GM23338 (cell line): ENCODE data around the gene OBSCN. TPM values are rescaled to one million over a fixed set of nuclear protein-coding genes. Genes with fewer than 3 reads are reported as not detected.

Experiments
- ATAC-seq: fragments of 200-7000 bp; cut with Tn5 transposase; 3 replicates; pipeline ENCODE4 v1.9.1; 2020
- DNase-seq: peaks from one replicate; pipeline ENCODE4 v3.0.0-alpha.2; 2015; ENCODE audit warnings: low spot score
- H2AFZ ChIP-seq: fragments of 200-600 bp; sonication (generic); 2 replicates; pipeline ENCODE4 v1.8.0; 2016; ENCODE audit warnings: antibody characterized with exemption, mild to moderate bottlenecking, moderate library complexity
- H3F3A ChIP-seq: fragments of 200-600 bp; sonication (generic); replicated peaks from 2 replicates; pipeline ENCODE4 v1.8.0; 2017; ENCODE audit warnings: antibody characterized with exemption, mixed run types, low read depth
- H3K27ac ChIP-seq: fragments of 200-600 bp; sonication (generic); 2 replicates; pipeline ENCODE4 v1.6.1; 2016; ENCODE audit warnings: low read depth
- H3K27me3 ChIP-seq: fragments of 200-600 bp; sonication (generic); 2 replicates; pipeline ENCODE4 v1.8.0; 2016; ENCODE audit warnings: mild to moderate bottlenecking, mixed run types, moderate library complexity; ENCODE audit not compliant: insufficient read depth
- H3K36me3 ChIP-seq: fragments of 200-600 bp; sonication (generic); 2 replicates; pipeline ENCODE4 v1.8.0; 2016; ENCODE audit warnings: mild to moderate bottlenecking; ENCODE audit not compliant: insufficient read depth
- H3K4me1 ChIP-seq: fragments of 200-600 bp; sonication (generic); 2 replicates; pipeline ENCODE4 v1.8.0; 2016; ENCODE audit warnings: mild to moderate bottlenecking, moderate library complexity; ENCODE audit not compliant: insufficient read depth
- H3K4me2 ChIP-seq: fragments of 200-600 bp; sonication (generic); 2 replicates; pipeline ENCODE4 v1.7.1; 2017; ENCODE audit warnings: mixed run types
- H3K4me3 ChIP-seq: fragments of 200-600 bp; sonication (generic); 2 replicates; pipeline ENCODE4 v1.6.1; 2016; ENCODE audit warnings: mixed run types
- H3K79me2 ChIP-seq: fragments of 200-600 bp; sonication (generic); replicated peaks from 2 replicates; pipeline ENCODE4 v1.8.0; 2017; ENCODE audit warnings: mild to moderate bottlenecking; ENCODE audit not compliant: insufficient read depth
- H3K9me2 ChIP-seq: fragments of 200-600 bp; sonication (generic); 2 replicates; pipeline ENCODE4 v1.8.0; 2017; ENCODE audit not compliant: insufficient read depth
- H4K20me1 ChIP-seq: fragments of 200-600 bp; sonication (generic); replicated peaks from 2 replicates; pipeline ENCODE4 v1.8.0; 2017; ENCODE audit warnings: mild to moderate bottlenecking; ENCODE audit not compliant: insufficient read depth
- H3K27ac Mint-ChIP-seq: 2 replicates; pipeline ENCODE4 v1.8.0; 2020; ENCODE audit warnings: inconsistent platforms, mild to moderate bottlenecking, moderate library complexity, mixed read lengths
- H3K27me3 Mint-ChIP-seq: 3 replicates; pipeline ENCODE4 v1.8.0; 2022; ENCODE audit warnings: low read depth, mild to moderate bottlenecking, moderate library complexity, mixed read lengths, inconsistent platforms; ENCODE audit not compliant: insufficient read depth, poor library complexity
- H3K36me3 Mint-ChIP-seq: 3 replicates; pipeline ENCODE4 v1.8.0; 2021; ENCODE audit warnings: low read depth, mild to moderate bottlenecking, inconsistent platforms, moderate library complexity, mixed read lengths
- H3K4me1 Mint-ChIP-seq: 3 replicates; pipeline ENCODE4 v1.8.0; 2020; ENCODE audit warnings: mild to moderate bottlenecking, inconsistent platforms, mixed read lengths
- H3K4me3 Mint-ChIP-seq: 3 replicates; pipeline ENCODE4 v1.8.0; 2021; ENCODE audit warnings: moderate library complexity, mild to moderate bottlenecking, inconsistent platforms, mixed read lengths
- H3K9me3 Mint-ChIP-seq: 3 replicates; pipeline ENCODE4 v1.8.0; 2020; ENCODE audit warnings: moderate library complexity, mild to moderate bottlenecking, inconsistent platforms, mixed read lengths
- EZH2 ChIP-seq: fragments of 200-600 bp; sonication (generic); IDR thresholded peaks from one replicate; pipeline ENCODE4 v1.8.0; 2017; ENCODE audit warnings: antibody characterized with exemption, mild to moderate bottlenecking, low read depth; ENCODE audit not compliant: unreplicated experiment
- EZH2phosphoT487 ChIP-seq: fragments of 200-600 bp; sonication (generic); IDR thresholded peaks from one replicate; pipeline ENCODE4 v1.8.1; 2018; ENCODE audit warnings: antibody characterized with exemption; ENCODE audit not compliant: unreplicated experiment
- STAT1 ChIP-seq: IDR thresholded peaks from one replicate; pipeline ENCODE4 v1.6.1; 2016; ENCODE audit warnings: antibody characterized with exemption; ENCODE audit not compliant: unreplicated experiment
- ZNF114 ChIP-seq: fragments of 250-450 bp; sonication (Bioruptor Pico); IDR thresholded peaks from 2 replicates; pipeline ENCODE4 v1.5.0; 2020; ENCODE audit warnings: mild to moderate bottlenecking, moderate library complexity
- ZNF331 ChIP-seq: fragments of 250-450 bp; sonication (Bioruptor Pico); IDR thresholded peaks from 2 replicates; pipeline ENCODE4 v1.5.0; 2020; ENCODE audit warnings: low read depth, mild to moderate bottlenecking, moderate library complexity
- polyA plus RNA-seq: library from polyadenylated mRNA; unstranded; fragments of >200 nt; fragmentation: Nextera tagmentation; extraction: Ambion mirVana; gene quantifications from 2 replicates; pipeline ENCODE4 v1.2.1, GENCODE V29; 2016
- total RNA-seq: library from RNA; depleted of rRNA; stranded (reverse); fragments of >200 nt; shearing (Covaris generic); gene quantifications from 2 replicates; pipeline ENCODE4 v1.2.3, GENCODE V29; 2014
- TF ChIP-seq, protein P1 (sequence below), 2 experiments: fragments of 200-600 bp in 1 of 2; sonication (generic) in 1 of 2; conservative IDR thresholded peaks; 2 replicates each; pipeline versions ENCODE4 v1.5.1 to v1.6.1; 2016 to 2017; ENCODE audit warnings: antibody characterized with exemption in 2 of 2, low read depth in 2 of 2, mild to moderate bottlenecking in 2 of 2, moderate library complexity in 1 of 2
- TF ChIP-seq, protein P2 (sequence below): fragments of 250-450 bp; sonication (Bioruptor Pico); IDR thresholded peaks from 2 replicates; pipeline ENCODE4 v1.5.0; 2020; ENCODE audit warnings: mild to moderate bottlenecking, moderate library complexity
- TF ChIP-seq, protein P3 (sequence below): IDR thresholded peaks from 2 replicates; pipeline ENCODE4 v1.6.1; 2016; ENCODE audit warnings: antibody characterized with exemption

The OBSCN gene
- total and polyA plus RNA-seq, 2 experiments from 2014 or later = 8.4 to 38.5 TPM

DNA sequence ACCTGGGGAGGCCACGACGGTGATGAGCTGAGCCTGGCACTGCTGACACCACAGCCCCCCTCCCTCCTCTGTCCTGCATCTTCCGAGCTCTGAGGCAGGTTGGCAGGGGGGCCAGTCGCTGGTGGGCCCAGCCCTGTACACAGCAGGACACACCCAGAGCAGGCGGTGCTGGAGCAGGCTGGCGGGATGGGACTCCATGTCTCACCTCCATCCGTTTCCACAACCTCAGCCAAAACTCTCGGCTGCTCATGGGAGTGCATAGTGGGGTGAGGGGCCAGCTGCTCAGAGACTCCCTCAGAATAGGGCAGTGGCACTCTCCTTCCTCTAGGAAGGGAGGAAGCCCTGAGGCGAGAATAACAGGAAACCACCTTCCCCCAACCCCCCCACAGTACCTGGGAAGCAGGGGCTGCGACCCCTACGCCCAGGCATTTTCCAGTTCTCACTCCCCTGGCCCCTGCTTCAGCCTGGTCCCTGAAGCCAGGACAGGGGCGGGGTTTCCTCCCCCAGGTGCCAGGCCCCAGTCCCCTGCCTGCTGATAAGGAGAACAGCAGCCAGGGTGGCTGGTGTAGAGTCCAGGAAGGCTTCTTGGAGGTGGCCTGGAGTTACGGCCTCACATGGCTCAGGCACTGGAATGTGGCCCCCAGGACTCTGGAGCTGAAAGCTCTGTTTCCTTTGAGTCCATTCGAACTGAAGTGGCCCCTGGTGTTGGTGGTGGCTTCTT, 45.4 kb upstream of the OBSCN start (continued):
- TF ChIP-seq, protein P1, sequence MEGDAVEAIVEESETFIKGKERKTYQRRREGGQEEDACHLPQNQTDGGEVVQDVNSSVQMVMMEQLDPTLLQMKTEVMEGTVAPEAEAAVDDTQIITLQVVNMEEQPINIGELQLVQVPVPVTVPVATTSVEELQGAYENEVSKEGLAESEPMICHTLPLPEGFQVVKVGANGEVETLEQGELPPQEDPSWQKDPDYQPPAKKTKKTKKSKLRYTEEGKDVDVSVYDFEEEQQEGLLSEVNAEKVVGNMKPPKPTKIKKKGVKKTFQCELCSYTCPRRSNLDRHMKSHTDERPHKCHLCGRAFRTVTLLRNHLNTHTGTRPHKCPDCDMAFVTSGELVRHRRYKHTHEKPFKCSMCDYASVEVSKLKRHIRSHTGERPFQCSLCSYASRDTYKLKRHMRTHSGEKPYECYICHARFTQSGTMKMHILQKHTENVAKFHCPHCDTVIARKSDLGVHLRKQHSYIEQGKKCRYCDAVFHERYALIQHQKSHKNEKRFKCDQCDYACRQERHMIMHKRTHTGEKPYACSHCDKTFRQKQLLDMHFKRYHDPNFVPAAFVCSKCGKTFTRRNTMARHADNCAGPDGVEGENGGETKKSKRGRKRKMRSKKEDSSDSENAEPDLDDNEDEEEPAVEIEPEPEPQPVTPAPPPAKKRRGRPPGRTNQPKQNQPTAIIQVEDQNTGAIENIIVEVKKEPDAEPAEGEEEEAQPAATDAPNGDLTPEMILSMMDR (conservative IDR thresholded peaks at IDR 0.05; ENCODE audit: low read depth in 2 of 2) = no peak
- TF ChIP-seq EZH2 = no peak
- no peak for TF ChIP-seq STAT1

DNA sequence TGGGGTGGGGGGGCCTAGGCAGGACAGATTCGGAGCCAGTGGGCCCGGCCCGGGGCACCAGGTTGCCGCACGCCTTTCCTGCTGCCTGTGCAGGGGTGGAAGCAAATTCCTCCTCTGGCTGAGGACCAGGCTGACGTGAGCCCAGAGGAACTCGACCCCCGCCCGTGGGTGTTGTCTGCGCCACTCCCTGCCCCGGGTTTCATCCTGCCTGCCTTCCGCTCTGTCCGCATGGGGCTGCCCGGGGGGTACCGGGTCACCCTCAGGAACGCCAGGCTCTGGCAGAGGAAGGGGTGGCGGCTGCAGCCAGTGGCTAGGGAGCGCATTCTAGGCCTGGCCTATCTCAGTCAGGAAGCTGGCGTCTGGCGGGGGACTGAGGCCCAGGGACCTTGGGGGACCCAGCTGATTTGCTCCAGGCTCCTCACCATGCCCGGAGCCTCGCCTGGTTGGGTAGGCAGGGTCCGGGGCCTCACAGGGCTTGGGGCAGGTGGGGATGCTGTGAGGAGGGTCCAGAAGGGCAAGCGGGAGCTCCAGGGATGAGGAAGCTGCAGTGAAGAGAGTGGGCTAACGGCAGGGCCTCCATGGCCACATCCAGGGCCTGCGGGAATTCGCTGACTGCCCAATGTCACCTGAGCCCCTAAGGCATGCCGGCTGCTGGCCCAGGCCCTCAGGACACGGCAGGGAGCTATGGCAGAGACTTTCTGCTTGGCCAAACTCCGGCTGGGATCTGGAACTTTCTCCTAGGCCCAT, 44.7 kb upstream of the OBSCN start:
- Histone ChIP-seq H3K9me2 (no peaks in the 10 kb centered on the region), H3K4me3 (no peak overlapping the region), H3F3A (0 out of 2 replicates have a peak, but pooled peaks cover 2% of the 10 kb centered on the region), H2AFZ (no peak overlapping the region), H3K79me2 (peaks cover 16% of the 10 kb centered on the region), H3K27ac (no peak overlapping the region), H3K27me3 (peaks cover 17% of the 10 kb centered on the region), H3K4me1 (peaks cover 8% of the 10 kb centered on the region; the same call in 1 of the 2 replicates), H3K4me2 (0 out of 2 replicates have a peak overlapping the region, but pooled peaks have one; percentile 60), H4K20me1 (no peaks in the 10 kb centered on the region; the same call in 1 of the 2 replicates), H3K36me3 (no peaks in the 10 kb centered on the region)
- H3K9me3 Mint-ChIP-seq = no peaks in the 10 kb centered on the region
- H3K36me3 Mint-ChIP-seq = no peaks in the 10 kb centered on the region; the same call in 2 of the 3 replicates
- H3K4me1 Mint-ChIP-seq = peaks cover 10% of the 10 kb centered on the region; the same call in 2 of the 3 replicates
- H3K4me3 Mint-ChIP-seq = no peak overlapping the region
- H3K27ac Mint-ChIP-seq = no peak overlapping the region; the same call in 1 of the 2 replicates
- peak; percentile 19 for DNase-seq
- peaks cover 12% of the 10 kb centered on the region for H3K27me3 Mint-ChIP-seq
- ATAC-seq = no peak
- no peak for TF ChIP-seq EZH2
- TF ChIP-seq ZNF114 = no peak
- TF ChIP-seq, protein P1 (conservative IDR thresholded peaks at IDR 0.05; ENCODE audit: low read depth in 2 of 2) = no peak
- no peak for TF ChIP-seq STAT1
- TF ChIP-seq, protein P2, sequence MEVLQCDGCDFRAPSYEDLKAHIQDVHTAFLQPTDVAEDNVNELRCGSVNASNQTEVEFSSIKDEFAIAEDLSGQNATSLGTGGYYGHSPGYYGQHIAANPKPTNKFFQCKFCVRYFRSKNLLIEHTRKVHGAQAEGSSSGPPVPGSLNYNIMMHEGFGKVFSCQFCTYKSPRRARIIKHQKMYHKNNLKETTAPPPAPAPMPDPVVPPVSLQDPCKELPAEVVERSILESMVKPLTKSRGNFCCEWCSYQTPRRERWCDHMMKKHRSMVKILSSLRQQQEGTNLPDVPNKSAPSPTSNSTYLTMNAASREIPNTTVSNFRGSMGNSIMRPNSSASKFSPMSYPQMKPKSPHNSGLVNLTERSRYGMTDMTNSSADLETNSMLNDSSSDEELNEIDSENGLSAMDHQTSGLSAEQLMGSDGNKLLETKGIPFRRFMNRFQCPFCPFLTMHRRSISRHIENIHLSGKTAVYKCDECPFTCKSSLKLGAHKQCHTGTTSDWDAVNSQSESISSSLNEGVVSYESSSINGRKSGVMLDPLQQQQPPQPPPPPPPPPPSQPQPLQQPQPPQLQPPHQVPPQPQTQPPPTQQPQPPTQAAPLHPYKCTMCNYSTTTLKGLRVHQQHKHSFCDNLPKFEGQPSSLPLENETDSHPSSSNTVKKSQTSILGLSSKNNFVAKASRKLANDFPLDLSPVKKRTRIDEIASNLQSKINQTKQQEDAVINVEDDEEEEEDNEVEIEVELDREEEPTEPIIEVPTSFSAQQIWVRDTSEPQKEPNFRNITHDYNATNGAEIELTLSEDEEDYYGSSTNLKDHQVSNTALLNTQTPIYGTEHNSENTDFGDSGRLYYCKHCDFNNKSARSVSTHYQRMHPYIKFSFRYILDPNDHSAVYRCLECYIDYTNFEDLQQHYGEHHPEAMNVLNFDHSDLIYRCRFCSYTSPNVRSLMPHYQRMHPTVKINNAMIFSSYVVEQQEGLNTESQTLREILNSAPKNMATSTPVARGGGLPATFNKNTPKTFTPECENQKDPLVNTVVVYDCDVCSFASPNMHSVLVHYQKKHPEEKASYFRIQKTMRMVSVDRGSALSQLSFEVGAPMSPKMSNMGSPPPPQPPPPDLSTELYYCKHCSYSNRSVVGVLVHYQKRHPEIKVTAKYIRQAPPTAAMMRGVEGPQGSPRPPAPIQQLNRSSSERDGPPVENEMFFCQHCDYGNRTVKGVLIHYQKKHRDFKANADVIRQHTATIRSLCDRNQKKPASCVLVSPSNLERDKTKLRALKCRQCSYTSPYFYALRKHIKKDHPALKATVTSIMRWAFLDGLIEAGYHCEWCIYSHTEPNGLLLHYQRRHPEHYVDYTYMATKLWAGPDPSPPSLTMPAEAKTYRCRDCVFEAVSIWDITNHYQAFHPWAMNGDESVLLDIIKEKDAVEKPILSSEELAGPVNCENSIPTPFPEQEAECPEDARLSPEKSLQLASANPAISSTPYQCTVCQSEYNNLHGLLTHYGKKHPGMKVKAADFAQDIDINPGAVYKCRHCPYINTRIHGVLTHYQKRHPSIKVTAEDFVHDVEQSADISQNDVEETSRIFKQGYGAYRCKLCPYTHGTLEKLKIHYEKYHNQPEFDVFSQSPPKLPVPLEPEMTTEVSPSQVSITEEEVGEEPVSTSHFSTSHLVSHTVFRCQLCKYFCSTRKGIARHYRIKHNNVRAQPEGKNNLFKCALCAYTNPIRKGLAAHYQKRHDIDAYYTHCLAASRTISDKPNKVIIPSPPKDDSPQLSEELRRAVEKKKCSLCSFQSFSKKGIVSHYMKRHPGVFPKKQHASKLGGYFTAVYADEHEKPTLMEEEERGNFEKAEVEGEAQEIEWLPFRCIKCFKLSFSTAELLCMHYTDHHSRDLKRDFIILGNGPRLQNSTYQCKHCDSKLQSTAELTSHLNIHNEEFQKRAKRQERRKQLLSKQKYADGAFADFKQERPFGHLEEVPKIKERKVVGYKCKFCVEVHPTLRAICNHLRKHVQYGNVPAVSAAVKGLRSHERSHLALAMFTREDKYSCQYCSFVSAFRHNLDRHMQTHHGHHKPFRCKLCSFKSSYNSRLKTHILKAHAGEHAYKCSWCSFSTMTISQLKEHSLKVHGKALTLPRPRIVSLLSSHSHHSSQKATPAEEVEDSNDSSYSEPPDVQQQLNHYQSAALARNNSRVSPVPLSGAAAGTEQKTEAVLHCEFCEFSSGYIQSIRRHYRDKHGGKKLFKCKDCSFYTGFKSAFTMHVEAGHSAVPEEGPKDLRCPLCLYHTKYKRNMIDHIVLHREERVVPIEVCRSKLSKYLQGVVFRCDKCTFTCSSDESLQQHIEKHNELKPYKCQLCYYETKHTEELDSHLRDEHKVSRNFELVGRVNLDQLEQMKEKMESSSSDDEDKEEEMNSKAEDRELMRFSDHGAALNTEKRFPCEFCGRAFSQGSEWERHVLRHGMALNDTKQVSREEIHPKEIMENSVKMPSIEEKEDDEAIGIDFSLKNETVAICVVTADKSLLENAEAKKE = no peak
- TF ChIP-seq ZNF331 (CRISPR knock-in tag) = no peak
- TF ChIP-seq, protein P3, sequence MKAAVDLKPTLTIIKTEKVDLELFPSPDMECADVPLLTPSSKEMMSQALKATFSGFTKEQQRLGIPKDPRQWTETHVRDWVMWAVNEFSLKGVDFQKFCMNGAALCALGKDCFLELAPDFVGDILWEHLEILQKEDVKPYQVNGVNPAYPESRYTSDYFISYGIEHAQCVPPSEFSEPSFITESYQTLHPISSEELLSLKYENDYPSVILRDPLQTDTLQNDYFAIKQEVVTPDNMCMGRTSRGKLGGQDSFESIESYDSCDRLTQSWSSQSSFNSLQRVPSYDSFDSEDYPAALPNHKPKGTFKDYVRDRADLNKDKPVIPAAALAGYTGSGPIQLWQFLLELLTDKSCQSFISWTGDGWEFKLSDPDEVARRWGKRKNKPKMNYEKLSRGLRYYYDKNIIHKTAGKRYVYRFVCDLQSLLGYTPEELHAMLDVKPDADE = no peak
- TF ChIP-seq EZH2phosphoT487 = no peak
